ENCODE measurements around the gene ALDH8A1.

DNA sequence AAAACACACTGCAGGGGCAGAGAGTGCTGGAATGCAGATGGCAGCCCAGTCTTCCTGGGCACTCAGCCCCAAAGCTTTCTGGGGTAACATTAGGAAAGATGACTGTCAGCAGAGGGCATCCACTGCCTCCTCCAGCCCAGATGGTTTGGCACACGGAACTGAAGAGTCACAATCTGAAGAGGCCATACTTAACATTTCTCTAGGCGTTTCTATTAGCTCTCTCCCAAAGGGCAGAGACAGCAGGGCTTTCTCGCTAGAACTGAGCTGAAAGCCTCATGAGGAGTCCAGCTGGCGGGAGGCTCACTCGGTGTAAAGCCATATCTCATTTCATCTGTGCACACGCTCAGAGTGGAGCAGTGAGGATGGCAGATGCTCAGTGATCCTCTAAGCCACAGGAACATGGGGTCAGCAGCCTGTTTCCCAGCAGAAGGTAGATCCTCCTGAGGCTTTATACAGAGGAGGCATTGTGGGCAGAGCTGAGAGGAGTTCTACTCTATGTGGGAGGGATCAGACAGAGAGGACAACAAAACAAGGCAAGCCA, 28.1 kb downstream of the ALDH8A1 start:
- TF ChIP-seq, protein P1, sequence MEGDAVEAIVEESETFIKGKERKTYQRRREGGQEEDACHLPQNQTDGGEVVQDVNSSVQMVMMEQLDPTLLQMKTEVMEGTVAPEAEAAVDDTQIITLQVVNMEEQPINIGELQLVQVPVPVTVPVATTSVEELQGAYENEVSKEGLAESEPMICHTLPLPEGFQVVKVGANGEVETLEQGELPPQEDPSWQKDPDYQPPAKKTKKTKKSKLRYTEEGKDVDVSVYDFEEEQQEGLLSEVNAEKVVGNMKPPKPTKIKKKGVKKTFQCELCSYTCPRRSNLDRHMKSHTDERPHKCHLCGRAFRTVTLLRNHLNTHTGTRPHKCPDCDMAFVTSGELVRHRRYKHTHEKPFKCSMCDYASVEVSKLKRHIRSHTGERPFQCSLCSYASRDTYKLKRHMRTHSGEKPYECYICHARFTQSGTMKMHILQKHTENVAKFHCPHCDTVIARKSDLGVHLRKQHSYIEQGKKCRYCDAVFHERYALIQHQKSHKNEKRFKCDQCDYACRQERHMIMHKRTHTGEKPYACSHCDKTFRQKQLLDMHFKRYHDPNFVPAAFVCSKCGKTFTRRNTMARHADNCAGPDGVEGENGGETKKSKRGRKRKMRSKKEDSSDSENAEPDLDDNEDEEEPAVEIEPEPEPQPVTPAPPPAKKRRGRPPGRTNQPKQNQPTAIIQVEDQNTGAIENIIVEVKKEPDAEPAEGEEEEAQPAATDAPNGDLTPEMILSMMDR (IDR thresholded peaks at IDR 0.05; ENCODE audit: control extremely low read depth in 1 of 3, insufficient read depth in 1 of 3, low read depth in 1 of 3, low read length in 3 of 3) = no peak
- TF ChIP-seq EZH2 (IDR thresholded peaks at IDR 0.05; ENCODE audit: low read depth, low read length, severe bottlenecking) (no peak), EP300 (IDR thresholded peaks at IDR 0.05; ENCODE audit: borderline replicate concordance in 1 of 2, low read depth in 2 of 2, low read length in 2 of 2) (no peak), ZNF274 (IDR thresholded peaks at IDR 0.05; ENCODE audit: borderline replicate concordance, extremely low read depth, low read length) (no peak), MAFK (IDR thresholded peaks at IDR 0.05; ENCODE audit: low read depth, low read length) (no peak), JUND (IDR thresholded peaks at IDR 0.05; ENCODE audit: low read length) (no peak), SIN3A (conservative IDR thresholded peaks at IDR 0.05 in 1 of 2, IDR thresholded peaks at IDR 0.05 in 1 of 2; ENCODE audit: low read depth in 1 of 2, low read length in 2 of 2) (no peak), SP1 (IDR thresholded peaks at IDR 0.05; ENCODE audit: low read depth, low read length) (no peak)
